Measurements from ENCODE around the gene WDR89.
"Not testable (repeated sequence)": the region's sequence is repeated elsewhere in the genome, so short reads cannot be mapped to it uniquely, and the experiment has no call there.

Gene WDR89

DNA sequence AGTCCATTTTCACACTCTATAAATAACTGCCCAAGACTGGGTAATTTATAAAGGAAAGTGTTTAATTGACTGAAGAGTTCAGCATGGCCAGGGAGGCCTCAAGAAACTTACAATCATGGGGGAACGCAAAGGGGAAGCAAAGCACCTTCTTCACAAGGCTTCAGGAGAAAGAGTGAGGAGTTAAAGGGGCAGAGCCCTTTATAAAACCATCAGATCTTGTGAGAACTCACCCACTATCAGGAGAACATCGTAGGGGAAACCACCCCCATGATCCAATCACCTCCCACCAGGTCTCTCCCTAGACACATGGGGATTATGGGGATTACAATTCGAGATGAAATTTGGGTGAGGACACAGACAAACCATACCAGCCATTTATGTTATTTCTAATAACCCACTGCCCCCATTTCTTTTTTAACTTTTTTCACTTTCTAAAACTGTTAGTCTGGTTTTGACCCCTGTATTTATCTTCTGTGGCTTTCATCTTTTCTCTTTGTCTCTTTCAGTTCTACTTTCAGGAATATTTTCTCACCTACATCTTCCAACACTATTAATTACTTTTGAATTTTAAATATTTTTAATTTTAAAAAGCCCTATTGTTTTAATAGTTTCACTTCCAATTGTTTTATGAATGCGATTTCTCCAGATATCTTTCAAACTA is 44.5 kb downstream of the WDR89 start:
- no peak for DNase-seq (ENCODE audit: low read depth, low spot score)

DNA sequence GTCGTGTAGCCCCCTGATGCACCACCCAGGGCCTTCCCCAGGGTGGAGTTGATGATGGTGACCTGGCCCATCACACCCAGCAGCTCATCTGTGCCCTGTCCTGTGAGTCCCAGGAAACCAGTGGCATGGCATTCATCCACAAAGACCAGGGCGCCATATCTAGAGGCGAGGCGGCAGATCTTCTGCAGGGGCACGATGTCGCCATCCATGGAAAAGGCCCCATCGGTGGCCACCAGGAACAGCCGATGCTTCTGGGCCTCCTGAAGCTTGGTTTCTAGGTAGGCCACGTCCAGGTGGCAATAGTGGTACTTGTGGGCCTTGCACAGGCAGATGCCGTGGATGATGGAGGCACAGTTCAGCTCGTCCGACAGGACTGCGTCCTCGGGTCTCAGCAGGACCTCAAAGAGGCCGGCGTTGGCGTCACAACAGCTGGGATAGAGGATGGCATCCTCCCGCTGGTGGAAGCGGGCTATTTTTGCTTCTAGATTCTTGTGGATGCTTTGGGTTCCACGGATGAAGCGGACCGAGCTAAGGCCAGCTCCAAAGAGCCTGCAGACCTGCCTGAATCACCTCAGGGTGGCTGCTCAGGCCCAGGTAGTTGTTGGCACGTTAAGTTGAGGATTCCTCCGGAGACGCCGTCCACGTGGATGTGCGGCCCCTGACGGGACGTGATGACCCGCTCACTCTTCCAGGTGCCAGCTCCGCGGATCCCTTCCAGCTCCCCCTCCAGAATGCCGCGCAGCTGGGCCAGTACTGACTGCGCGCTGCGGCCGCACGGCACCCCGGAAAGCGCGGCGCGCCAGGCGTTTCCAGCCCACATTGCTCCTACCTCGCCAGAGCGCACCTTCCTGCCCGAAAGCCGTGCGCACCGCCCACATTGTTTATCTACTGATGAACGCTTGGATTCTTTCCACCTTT is 47.0 kb downstream of the WDR89 start:
- DNase-seq (ENCODE audit: low read depth, low spot score): no peak

DNA sequence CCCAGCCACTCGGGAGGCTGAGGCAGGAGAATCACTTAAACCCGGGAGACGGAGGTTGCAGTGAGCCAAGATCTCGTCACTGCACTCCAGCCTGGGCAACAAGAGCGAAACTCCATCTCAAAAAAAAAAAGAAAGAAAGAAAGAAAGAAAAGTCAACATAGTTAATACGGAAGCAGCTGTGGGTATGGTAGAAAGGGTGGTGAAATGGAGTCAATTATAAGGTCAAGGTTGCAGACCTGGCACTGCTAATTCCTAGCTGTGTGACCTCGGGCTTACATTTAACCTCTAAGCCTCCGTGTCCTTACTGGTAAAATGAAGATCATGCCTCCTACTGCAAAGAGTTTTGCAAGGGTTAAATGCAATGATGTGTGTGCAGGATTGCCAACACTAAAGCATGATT is 58.6 kb downstream of the WDR89 start:
- DNase-seq (ENCODE audit: low read depth, low spot score): not testable (repeated sequence)

DNA sequence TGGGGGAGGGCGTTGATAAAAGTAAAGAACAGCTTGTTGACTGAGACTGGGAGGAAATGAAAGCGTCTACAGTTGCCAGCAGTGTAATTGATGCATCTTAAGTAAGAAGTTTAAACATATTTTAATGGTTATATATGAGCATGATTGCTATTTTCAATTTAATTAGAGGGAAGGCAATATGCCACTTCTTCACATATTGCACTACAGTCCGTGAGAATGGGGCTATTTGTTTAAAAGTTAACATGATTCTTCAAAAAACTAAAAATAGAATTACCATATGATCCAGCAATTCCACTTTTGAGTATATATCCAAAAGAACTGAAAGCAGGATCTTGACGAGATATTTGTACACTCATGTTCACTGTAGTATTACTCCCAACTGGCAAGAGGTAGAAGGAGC is 60.2 kb downstream of the WDR89 start:
- DNase-seq (ENCODE audit: low read depth, low spot score): no peak

DNA sequence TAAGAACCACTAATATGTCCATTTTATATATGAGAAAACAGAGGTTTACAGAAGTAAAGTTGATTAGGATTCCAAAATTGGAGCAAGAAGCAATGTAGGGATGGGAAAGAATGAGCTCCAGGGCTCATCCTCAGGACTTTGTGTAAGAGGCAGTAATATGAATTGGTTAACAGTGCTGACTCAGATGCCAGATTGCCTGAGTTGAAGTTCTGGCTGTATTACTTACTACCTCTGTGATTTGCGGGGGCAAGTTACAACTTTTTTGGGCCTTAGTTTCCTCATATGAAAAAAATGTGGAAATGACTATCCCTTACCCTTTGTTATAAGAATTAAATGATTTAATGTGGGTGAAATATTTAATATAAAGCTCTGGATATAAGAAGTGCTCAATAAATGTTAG is 63.4 kb downstream of the WDR89 start:
- DNase-seq (ENCODE audit: low read depth, low spot score): no peak

DNA sequence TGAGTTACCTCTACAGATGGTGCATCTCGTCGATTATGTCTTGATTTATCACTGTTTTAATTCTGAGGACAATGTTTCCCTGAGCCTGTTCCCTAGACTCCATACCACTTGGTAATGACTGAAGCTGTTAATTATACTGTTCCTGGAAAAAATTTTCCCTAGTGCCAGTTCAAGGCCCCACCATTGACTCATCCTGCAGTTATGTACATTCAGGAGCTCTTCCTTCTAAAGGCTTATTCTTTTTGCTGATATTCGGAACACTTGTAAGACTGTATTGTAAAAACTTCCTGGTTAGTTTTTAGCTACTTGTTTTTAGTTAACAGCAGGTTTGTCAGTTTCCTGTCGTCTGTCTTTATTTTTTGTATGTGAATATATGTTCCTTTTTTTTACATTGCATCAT is 68.1 kb downstream of the WDR89 start:
- DNase-seq (ENCODE audit: low read depth, low spot score): no peak

DNA sequence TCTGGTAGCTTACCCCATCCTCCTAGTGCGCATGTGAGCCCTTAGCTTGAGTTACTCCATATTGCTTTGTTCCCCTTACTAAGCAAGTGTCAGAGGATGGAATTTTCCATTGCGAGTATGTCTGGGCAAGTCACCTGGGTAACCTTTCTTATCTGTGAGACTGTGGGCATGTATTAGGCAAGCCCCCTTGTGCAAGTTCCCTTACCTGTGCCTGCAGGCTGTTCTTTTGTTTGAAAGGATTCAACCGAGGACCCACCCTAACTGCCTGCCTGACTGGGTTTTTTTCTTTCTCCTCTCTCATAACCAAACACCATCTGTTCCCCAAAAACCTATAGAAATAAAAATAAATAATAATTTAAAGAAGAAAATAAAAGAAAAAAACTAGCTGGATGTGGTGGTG is 76.2 kb downstream of the WDR89 start:
- DNase-seq (ENCODE audit: low read depth, low spot score): no peak

DNA sequence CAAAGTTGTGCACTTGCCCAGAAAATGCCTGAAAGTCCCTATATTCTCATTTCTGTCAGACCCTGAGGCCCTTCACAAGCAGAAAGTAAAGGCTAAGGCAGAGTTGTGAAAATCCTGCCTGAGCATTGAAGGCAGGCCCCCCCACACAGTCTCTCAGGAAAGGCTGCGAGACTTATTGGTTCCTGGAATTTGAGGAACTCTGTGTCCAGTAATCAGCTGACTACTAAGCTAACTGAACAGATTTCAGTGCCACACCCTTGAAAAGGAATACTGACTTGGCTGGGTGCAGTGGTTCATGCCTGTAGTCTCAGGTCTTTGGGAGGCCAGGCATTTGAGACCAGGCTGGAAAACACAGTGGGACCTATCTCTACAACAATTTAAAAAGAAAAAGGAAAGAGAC is 77.4 kb downstream of the WDR89 start:
- no peak for DNase-seq (ENCODE audit: low read depth, low spot score)

DNA sequence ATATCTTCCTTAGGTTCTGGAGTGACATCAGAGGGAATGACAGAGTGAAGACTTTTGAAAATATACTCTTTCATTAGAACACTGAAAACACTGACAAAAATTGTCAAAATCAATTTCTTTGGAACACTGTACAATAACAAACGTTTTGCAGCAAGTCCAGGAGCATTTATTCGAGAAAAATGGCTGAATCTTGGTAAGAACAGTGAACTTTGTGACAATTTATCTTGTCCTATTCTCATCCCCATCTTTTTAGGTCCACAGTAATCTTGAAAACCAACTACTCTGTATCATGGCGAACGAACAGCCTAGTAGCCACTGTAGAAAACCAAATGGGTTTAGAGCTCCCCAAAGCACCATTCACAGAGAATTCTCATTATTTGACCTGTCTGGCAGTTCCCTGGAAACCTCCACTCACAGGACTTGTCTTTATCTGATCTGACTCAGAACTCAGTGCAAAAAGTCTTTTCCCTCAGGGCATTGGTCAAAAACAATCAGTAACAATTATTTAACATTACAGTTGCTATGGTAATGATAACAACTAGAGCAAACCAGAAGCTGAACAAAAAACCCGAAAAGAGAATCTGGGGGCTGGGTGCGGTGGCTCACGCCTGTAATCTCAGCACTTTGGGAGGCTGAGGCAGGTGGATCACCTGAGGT is 78.2 kb downstream of the WDR89 start:
- no peak for DNase-seq (ENCODE audit: low read depth, low spot score)

DNA sequence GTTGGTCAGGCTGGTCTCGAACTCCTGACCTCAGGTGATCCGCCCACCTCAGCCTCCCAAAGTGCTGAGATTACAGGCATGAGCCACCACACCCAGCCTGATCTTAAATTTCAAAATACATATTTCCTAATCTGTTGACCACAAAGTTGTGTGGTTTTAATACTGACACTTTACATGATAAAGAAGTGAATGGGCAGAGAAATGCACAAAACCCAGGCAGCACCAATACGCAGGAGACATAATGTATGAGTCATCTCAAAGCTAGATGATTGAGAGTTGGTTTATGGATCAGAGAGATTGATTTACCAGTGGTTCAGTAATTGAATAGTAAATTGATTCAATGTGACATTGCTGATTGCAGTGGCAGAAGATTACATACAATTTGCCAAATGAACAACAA is 79.3 kb downstream of the WDR89 start:
- DNase-seq (ENCODE audit: low read depth, low spot score): no peak

DNA sequence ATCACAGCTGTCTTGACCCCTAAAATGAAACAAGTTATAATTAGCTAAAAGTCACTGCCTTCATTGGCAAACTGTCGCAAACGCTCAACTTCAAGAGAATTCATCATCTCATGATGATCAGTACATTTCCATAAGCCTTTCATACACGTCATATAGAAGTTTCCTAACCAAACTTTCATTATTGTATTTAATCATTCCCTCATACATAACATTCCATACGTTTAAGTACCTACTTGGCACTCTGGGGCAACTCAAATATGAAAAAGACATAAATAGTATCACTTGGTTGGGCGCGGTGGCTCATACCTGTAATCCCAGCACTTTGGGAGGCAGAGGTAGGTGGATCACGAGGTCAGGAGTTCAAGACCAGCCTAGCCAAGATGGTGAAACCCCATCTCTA is 86.1 kb downstream of the WDR89 start:
- DNase-seq (ENCODE audit: low read depth, low spot score): no peak

DNA sequence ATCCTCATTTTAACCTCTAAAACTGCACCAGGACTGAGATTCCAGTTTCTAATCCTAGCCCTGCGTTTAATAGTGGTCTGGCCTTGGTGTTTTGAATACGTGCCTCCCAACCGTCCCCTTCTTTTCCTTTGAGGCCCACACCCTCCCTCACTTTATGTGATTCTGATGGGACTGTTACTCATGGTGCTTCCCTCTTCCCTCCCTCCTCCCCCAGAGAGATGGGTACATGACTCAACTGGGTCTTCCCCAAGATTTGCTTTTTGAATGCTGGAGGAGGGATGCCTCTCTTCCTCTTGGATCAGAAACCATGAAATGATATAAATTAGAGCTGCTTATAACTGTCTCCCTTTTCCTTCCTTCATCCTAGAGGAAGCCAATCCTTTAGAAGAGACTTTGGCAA is 90.3 kb downstream of the WDR89 start:
- DNase-seq (ENCODE audit: low read depth, low spot score): no peak

DNA sequence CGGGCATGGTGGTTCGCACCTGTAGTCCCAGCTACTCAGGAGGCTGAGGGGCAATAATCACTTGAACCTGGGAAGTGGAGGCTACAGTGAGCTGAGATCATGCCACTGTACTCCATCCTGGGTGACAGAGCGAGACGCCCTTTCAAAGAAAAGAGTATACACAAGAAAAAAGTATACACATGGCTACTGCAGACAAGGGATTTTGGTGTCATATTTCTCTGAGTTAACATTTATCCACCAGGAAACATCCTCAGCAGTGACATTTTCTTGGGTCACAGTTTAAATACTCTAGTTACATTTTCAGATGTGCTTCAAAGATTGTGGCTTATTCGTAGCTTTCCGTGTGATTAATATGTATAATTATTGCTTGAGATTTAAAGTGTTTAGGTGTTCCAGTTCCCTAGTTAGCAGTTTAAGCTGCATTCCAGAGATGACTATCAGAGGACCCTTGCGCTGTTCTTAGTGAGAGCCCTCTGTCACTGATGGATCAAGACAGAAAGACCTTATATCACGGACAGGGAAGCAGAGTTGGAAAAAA is 93.8 kb downstream of the WDR89 start:
- DNase-seq (ENCODE audit: low read depth, low spot score): no peak

Data from activated naive CD8-positive, alpha-beta T cell treated with anti-CD3 and anti-CD28 coated beads, Interleukin-2, amount 50 U/mL, for 16 hours (primary cell).